GM18873 (cell line): Measurements from ENCODE around the gene HLX.

ENCODE experiments used
- ATAC-seq: cut with Tn5 transposase; IDR thresholded peaks from one replicate; pipeline ENCODE4 v1.9.1; 2021; ENCODE audit warnings: mild to moderate bottlenecking, moderate library complexity, moderate number of reproducible peaks; ENCODE audit not compliant: unreplicated experiment, low FRiP score

HLX gene

DNA sequence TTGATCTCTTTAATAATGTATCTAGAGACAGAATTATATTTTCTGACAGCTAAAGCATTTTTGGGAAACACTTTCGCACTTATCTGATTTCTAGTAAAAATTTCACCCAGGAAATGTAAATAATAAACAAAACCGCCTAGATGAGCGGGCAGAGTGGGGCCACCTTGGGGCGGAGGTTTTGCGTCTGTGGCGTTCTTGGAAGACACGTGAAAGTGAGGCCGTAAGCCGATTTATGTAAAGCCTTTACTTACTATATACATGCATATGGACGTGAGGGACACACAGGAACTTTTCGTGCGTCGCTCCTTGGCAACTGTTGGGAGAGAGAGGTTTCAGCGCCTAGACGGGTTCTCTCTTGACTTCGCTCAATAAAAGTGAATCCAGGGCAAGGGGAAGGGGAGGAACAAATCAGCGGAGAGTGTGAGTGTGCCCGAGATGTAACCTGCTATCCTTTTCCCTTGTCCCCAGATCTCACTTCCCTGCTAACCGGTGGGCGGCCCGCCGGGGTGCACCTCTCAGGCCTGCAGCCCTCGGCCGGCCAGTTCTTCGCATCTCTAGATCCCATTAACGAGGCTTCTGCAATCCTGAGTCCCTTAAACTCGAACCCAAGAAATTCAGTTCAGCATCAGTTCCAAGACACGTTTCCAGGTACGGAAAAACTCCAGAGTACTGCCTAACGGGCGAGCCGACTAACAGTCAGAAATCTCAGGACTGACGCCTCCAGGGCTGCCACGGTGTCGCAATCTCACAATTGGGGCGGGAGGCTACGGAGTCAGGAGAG is 1.7 kb downstream of the HLX start:
- no peak for ATAC-seq

DNA sequence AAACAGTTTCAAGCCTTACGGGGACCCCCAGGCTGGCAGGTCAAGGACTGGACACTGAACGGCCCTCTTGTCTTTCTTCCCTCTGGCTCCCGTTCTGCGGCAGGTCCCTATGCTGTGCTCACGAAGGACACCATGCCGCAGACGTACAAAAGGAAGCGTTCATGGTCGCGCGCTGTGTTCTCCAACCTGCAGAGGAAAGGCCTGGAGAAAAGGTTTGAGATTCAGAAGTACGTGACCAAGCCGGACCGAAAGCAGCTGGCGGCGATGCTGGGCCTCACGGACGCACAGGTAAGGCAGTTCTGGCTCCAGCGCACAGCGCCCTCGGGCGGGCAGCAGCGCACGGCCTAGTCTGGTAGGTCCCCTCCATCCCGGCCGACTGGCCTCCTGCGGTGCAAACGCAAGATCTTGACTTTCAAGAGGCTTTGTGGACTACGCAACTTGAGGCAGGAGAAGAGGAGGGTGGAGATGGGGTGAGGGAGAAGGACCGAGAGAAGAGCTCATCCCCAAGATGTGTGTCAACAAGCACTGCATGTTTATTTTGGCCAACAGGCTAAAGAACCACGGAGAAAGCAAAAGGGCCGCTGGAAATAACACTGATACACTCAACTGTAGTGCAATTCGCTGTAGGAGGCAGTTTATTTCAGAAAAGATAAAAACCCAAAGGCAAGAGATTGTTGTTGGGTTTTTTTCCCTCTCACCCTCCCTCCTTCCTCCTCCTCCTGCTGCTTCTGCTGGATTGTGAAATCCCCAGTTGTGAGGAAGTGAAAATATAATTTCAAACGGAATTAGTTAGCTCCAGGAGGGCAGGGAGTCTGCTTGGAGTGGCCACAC is 3.0 kb downstream of the HLX start:
- ATAC-seq = no peak

DNA sequence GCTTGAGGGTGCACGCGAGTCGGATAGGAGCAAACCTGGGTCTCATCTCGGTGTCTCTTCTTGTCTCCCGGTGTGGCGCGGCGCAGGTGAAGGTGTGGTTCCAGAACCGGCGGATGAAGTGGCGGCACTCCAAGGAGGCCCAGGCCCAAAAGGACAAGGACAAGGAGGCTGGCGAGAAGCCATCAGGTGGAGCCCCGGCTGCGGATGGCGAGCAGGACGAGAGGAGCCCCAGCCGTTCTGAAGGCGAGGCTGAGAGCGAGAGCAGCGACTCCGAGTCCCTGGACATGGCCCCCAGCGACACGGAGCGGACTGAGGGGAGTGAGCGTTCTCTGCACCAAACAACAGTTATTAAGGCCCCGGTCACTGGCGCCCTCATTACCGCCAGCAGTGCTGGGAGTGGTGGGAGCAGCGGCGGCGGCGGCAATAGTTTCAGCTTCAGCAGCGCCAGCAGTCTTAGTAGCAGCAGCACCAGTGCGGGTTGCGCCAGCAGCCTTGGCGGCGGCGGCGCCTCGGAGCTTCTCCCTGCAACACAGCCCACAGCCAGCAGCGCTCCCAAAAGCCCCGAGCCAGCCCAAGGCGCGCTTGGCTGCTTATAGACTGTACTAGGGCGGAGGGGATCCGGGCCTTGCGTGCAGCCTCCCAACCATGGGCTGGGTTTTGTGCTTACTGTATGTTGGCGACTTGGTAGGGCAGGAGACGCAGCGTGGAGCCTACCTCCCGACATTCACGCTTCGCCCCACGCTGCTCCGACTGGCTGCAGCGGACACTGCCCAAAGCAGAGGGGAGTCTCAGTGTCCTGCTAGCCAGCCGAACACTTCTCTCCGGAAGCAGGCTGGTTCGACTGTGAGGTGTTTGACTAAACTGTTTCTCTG is 5.1 kb downstream of the HLX start:
- no peak for ATAC-seq

DNA sequence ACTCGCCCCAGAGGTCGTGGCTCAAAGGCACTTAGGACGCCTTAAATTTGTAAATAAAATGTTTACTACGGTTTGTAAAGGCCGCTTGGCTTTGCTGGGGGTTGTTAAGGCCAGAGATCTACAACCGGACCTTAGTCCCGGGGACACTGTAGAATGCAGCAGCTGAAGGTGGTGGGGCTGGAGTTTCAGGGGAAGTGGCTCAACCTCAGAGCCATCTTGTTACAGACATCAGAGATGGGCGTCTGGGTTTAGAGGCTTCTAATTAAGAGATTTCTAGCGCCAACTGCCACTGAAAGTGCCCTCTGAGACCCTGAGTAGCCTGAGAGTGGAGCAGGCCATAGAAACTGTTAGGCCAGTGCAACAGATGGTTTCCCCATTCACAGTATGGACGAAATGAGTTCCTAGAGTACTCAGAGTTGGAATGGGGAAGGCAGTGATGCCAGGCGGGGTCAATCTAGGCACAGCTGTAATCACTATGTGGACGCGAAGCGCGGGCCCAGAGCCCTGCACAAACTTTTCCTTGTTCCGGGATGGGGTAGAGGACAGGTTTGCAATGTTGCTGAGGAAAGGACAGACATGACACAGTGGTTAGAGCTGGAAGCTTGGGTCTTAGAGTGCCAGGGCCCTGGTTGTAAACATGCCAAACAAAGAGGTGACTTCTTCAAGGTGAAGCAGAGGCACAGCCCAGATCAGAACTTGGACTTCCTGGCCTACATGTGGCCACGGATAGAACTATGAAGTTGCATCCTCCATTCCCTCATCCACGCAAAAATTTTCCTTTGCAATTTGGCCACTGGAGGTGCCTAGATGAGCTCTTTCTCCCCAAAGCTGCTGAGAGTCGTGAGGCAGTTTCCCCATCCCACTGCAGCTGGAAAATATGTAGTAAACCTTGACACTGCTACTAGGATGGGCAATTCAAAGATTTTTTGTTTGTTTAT is 6.0 kb downstream of the HLX start:
- no peak for ATAC-seq

DNA sequence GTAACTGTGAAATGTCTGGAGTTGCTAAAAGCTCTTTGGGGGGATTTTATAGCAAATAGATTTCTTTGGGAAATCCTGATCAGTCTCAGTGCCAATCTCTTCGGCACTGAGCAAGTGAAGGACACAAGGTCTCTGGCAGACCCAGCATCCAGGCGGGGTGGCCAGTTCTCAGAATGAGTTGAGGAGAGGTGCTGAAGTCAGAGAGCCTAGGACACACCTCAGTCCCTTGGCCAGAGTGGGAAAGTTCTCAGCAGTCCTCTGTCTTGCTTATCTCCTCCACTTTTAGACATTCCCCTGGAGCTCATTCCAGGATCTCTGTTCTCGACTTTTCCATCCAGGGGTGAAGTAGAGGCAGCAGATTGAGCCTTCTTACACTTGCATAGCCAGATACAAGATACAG is 6.7 kb downstream of the HLX start:
- no peak for ATAC-seq

DNA sequence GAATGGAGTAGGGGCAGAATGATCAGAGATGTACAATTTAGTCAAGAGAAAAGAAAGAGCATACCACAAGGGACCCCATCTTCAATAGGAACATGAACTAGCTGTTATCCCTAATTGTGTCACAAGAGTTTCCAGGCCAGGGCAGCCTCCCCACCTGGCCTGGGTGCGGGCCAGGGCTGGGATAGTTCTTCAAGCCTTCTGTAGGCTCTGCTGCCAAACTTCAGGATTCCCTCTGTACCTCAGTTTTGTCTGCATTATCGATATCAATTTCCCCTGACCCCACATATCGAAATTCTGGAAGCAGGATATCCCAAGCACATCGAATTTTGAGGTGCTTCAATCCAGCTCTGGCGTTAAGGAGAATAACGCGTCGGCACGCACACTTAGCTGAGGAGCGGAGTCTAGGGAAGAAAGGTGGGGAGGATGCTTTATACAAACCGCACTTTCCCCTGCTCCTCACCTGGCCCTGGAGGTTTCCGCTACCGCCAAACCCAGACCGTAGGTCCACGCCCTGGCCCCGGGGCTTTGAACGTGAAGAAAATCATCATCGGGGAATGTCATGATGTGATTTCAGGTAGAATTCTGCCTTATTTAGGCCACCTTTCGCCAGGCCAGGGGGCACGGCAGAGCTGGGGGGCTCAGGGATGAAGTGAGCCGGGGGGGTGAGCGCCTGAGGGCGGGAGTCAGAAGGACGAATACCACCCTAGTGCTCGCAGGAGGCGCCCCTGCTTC is 7.4 kb downstream of the HLX start:
- no peak for ATAC-seq

DNA sequence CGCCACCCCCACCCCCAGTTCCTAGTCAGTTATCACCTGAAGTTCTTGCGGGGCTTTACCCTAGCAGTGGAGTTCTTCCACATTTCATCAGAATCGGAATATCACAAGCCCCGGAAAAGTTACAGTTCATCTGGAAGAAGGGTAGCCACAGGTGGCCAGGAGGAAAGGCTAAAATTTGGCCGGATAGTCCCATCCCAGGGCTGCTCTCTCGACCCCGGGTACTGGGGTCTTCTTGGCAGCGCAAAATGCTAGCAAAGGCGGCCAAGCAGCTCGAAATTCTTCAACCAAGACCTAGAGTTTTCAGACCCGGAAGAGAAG is 7.9 kb downstream of the HLX start:
- ATAC-seq = no peak

DNA sequence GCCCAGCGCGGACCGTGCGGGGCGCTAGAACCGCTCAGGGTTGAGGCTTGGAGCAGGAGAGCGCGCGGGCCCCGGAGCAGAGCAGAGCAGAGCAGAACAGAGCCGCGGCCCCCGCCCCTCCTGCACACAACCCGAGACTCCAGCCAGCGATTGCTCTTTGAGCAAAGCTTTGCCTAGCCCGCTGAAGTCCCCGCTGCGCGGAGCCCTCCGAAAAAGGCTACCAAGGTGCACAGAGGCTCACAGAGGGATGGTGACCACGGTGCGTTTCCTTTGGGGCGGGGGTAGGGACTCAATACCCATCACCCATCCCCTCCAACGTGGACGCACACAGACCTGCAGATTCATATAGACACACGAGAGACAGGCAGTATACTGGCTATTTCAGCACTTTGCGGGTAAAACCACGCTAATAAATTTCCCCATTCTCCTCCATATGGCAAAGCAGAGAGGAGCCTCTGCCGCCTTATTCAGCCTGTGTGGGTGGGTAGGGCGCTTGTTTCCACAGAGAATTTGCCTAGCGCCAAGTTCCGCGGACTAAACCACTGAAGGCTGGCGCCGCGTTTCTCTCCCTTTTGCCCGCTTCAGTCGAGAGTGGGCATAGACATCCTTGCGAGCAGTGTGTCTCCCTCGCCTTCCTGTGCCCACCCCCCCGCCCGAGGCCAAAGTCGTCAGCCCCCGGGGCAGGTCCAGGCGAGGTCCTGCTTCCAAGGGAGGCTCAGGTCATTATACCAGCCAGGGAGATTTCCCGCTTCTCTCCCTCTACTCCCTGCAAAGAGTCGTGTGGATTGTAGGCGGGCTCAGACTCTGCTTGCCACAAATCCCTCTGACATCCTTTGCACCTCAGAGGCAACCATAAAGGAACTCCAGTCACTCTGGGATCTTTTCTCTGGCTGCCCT is 8.5 kb downstream of the HLX start:
- ATAC-seq = no peak

DNA sequence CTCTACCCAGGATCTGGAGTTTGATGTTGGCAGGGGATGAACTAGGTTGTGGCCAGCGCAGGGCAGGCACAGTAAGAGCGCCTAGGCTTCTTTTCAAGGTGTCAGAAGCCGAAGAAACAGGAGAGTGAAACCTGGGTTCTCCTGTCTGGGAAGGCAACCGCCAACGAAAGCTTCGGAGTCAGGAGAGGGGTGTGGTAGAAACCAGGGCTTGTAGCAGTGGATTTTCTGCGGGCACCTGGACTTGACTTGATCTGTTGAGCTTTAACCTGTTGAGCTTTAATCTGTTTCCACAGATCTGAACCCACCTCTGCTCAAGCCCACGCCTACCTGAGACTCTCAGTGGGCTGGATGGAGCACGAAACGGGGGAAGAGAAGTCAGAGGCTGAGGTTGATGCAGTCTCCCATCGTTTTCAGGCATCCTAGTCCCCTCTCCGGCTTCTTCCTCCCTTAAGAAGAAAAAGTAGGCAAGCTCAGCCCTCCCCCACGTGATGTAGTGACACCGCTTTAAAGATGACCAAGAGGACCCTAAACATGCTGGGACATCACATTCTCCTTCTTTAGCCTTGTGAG is 9.3 kb downstream of the HLX start:
- ATAC-seq = no peak

DNA sequence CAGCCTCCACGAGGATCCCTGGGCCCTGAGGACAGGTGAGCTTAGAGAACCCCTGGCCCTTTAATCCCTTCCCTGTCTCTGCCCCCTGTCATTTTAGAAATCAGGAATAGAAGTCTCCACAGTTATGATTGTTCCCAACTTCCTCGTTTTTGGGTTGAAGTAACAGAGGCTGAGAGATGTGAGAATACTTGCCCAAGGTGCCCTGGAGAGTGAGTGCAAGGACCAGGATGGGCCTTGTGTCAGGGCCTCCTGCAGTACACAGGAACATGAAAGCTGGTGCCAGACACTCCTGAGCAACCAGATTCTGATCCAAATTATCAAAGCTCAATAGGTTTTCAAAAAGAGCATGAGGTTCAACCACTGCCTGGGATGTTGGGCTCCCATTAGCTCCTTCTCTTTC is 10.1 kb downstream of the HLX start:
- no peak for ATAC-seq

DNA sequence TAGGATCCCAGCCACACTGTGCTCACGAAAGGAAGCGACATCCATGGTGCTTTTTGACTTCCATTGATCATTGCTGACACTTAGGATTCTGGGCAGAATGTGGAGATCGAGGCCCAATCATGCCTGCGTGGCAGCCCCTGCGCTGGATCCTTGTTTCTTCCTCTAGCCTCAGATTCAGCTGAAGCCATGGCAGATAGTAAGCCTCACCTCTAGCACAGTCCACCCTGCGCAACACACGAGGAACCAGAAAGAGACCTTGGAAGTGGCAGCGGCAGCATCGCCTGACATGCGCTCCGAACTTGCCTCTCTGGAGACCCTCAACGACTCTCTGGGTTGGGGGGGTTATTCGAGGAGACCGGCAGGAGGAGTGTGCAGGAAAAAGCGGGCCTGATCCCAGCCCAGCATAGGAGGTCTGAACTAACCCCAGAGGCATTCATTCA is 10.6 kb downstream of the HLX start:
- no peak for ATAC-seq

DNA sequence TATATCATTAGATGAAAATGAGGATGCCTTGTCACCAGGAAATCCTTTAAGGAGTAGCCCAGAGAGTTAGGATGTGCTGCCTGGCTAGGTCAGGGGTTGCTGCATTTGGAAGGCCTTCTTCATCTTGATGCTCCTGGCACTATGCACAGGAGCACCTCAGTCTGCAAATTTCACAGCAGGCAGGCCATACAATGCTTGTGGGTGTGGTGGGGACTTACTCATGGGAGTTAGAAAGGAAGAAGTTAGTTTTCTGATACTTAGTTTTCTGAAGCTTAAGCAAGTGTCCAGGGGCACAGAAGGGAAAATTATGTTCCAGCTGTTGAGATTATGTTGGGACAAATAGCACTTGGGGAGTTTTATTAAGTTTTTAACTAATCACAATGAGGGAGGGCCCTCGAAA is 11.4 kb downstream of the HLX start:
- ATAC-seq = no peak

DNA sequence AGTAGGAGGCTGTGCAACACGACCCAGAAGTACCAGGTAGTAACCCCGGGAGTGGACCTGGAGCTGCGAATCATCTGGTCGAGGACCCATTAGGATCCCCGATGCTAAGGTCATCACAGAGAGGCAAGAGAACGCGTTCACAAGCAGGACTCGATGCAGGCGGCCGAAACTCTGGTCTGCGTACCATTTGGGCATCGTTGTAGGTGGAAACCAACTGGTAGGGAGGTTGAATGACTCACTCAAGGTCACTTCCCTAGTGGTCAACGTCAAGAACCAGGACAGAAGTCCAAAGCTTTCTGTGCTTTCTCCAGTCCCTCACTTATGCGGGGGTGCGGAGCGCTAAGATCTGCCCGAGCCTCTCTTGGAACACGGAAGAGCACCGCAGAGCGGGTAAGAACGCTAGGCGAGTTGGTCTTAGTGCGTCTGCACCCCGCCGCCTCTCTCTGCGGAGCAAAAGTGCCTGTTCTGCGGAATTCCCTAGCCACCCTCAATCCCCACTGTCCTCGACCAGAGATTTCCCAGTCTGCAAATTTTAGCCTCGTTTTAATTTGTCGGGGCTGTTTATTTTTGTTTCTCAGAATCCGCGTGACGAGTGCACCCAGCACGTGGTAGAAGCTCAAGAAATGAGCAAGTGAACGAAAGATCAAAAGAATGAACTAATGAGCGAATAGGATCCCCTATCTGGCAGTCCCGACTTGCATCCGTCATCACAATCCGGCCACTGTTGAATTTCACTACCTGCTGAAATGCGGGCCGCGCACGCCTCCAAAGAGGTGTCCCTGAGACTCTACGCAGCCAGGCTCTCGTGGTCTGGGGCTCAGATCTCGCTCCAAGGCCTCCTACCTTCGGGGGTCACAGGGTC is 12.2 kb downstream of the HLX start:
- ATAC-seq = no peak

DNA sequence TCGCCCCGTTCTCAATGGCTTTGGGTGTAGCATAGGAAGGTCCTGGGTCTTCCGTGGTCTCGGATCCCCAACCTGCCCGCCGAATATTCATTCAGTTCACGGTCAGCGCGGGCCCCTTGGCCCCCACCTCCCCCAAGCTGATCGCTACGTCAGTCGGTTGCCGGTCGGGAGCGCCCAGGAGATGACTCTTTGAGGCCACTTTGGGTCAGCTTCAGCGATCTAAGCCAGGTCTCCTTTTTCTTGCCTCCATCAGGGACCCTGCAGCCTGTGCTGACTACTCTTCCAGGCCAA is 12.8 kb downstream of the HLX start:
- ATAC-seq = no peak

DNA sequence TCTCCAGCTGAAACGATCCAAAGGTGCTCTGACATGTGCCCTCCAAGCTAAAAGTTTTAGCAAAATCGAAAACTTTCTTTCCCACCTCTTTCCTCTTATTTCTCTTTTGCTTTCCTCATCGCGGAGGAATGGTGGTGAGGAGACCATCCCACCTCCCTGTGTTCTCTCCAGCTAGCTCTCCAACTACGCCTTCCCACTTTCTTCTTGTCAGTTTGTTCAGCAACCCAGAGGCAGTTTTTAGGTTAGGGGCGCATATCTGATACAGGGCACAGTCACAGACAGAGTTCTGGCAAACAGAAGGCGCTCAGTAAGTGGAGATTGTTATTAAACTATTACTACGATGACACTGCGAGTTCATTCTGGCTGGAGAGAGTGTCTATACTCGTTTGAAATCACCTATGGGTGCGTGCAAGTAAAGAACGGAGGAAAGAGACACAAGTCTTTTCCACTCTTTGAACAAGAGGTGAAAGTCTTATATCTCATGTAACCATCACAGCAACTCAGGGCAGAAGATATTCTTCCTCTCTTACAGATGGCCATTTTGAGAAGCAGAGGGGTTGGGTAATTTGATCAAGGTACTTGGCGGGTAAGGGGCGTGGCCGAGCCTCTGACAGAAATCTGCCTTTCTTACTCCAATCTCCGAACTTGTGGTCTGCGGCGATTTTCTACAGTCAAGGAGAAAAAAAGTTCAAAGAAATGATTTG is 13.9 kb downstream of the HLX start:
- no peak for ATAC-seq

DNA sequence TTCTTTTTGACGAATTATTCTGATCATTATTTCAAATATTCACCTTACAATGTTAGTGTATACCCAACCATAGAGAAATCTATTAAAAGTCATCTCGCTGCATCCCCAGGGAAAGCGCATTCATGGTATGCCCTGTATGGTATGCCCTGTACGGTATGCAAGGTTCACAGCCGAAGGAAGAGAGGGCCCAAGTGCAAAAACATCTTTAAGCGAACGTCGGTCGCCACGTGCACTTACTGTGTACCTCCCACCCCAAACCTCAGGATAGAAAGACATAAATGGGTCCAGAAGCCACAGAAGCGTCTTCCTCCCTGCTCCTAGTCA is 14.4 kb downstream of the HLX start:
- ATAC-seq = no peak
